ENCODE measurements around the gene PPM1B. TPM values are rescaled to one million over a fixed set of nuclear protein-coding genes. Genes with fewer than 3 reads are reported as not detected.
A peak's percentile ranks its signal among the peaks of the same experiment; 100 is the strongest.

PPM1B gene
- total and polyA plus RNA-seq, 2 of the 13 experiments (the other 11 are each of a cell fraction or from before 2014, with no cell fraction given) = 24.4 to 25.0 TPM

- TF ChIP-seq, protein P1, sequence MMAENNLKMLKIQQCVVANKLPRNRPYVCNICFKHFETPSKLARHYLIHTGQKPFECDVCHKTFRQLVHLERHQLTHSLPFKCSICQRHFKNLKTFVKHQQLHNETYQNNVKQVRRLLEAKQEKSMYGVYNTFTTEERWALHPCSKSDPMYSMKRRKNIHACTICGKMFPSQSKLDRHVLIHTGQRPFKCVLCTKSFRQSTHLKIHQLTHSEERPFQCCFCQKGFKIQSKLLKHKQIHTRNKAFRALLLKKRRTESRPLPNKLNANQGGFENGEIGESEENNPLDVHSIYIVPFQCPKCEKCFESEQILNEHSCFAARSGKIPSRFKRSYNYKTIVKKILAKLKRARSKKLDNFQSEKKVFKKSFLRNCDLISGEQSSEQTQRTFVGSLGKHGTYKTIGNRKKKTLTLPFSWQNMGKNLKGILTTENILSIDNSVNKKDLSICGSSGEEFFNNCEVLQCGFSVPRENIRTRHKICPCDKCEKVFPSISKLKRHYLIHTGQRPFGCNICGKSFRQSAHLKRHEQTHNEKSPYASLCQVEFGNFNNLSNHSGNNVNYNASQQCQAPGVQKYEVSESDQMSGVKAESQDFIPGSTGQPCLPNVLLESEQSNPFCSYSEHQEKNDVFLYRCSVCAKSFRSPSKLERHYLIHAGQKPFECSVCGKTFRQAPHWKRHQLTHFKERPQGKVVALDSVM (CRISPR knock-in tag; IDR thresholded peaks at IDR 0.05) = peak; percentile 96
- TF ChIP-seq NFKB2 (CRISPR knock-in tag; IDR thresholded peaks at IDR 0.05; ENCODE audit: borderline replicate concordance) = no peak
- no peak for TF ChIP-seq CEBPG (CRISPR knock-in tag; IDR thresholded peaks at IDR 0.05)
- TF ChIP-seq, protein P2, sequence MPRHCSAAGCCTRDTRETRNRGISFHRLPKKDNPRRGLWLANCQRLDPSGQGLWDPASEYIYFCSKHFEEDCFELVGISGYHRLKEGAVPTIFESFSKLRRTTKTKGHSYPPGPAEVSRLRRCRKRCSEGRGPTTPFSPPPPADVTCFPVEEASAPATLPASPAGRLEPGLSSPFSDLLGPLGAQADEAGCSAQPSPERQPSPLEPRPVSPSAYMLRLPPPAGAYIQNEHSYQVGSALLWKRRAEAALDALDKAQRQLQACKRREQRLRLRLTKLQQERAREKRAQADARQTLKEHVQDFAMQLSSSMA (CRISPR knock-in tag; IDR thresholded peaks at IDR 0.05) = no peak
- TF ChIP-seq ZBTB21 (CRISPR knock-in tag; IDR thresholded peaks at IDR 0.05) = no peak
- no peak for TF ChIP-seq ZNF280D (CRISPR knock-in tag; IDR thresholded peaks at IDR 0.05)
Measured at GRCh38 chr2:44172576-44172975, 3.9 kb downstream of the PPM1B start (continued).

DNA sequence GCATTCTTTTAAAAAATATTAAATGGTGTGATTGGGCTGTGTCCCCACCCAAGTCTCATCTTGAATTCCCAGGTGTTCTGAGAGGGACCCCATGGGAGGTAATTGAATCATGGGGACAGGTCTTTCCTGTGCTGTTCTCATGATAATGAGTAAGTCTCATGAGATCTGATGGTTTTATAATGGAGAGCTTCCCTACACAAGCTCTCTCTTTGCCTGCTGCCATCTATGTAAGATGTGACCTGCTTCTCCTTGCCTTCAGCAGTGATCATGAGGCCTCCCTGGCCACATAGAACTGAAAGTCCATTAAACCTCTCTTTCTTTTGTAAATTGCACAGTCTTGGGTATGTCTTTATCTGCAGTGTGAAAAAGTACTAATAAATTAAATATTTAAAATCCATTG, 10.3 kb downstream of the PPM1B start:
- no peak overlapping the region for H3K9ac ChIP-seq (ENCODE audit: insufficient read depth, low read depth, low read length)
- no peak overlapping the region for H3K4me3 ChIP-seq (replicated peaks in 1 of 3; ENCODE audit: insufficient read depth in 1 of 3, low read depth in 2 of 3, low read length in 3 of 3)
- H3K27ac ChIP-seq (ENCODE audit: extremely low read length, insufficient read depth, low read length) = no peak overlapping the region
- POLR2A ChIA-PET = no interaction called here
- intact Hi-C loops (cut with micrococcal nuclease; ENCODE audit: unreplicated experiment) (no loop called here), in situ Hi-C loops (cut with HindIII; ENCODE audit: extremely low pct_ligation_motif_present, low pct_unique_long_range_greater_than_20kb) (no loop called here)
- CTCF ChIA-PET (ENCODE audit: low intra/inter-chr PET ratio, low total read pairs) = no interaction called here
- no peak overlapping the region for H2AFZ ChIP-seq (ENCODE audit: low read length)
- no peak for DNase-seq (ENCODE audit: low spot score)
- BruUV-seq (replicated peaks) = no TSS peak
- no peaks in the 10 kb centered on the region for H4K20me1 ChIP-seq (ENCODE audit: insufficient read depth, low read length)
- peaks cover 0 to 4% of the 10 kb centered on the region in 2 experiments; a peak in 2 of 5 replicates for H3K36me3 ChIP-seq (replicated peaks in 1 of 2; ENCODE audit: control insufficient read depth in 1 of 2, insufficient read depth in 2 of 2, low read length in 2 of 2)
- H3K27me3 ChIP-seq (ENCODE audit: control insufficient read depth in 1 of 2, insufficient read depth in 2 of 2, low read length in 2 of 2) = no peaks in the 10 kb centered on the region
- no peak for FAIRE-seq
- peaks cover 26% of the 10 kb centered on the region for H3K4me1 ChIP-seq (ENCODE audit: insufficient read depth, low read length)
- ATAC-seq = no peak
- peaks cover 87% of the 10 kb centered on the region for H3K79me2 ChIP-seq (ENCODE audit: insufficient read depth, low read length)
- H3K9me3 ChIP-seq (ENCODE audit: low read length) = no peaks in the 10 kb centered on the region
- H3K4me2 ChIP-seq (ENCODE audit: low read depth, low read length) = no peak overlapping the region
- TF ChIP-seq HBP1 (CRISPR knock-in tag; IDR thresholded peaks at IDR 0.05; ENCODE audit: low read depth) (no peak), ATF2 (CRISPR knock-in tag; IDR thresholded peaks at IDR 0.05) (no peak), SAFB2 (CRISPR knock-in tag; IDR thresholded peaks at IDR 0.05; ENCODE audit: borderline replicate concordance, low read depth) (no peak), SOX13 (IDR thresholded peaks at IDR 0.05) (no peak), SOX13 (CRISPR knock-in tag; conservative IDR thresholded peaks at IDR 0.05 in 1 of 2, IDR thresholded peaks at IDR 0.05 in 1 of 2) (no peak), BRCA1 (CRISPR knock-in tag; IDR thresholded peaks at IDR 0.05) (no peak)
- TF ChIP-seq, protein P3, sequence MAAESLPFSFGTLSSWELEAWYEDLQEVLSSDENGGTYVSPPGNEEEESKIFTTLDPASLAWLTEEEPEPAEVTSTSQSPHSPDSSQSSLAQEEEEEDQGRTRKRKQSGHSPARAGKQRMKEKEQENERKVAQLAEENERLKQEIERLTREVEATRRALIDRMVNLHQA (CRISPR knock-in tag; IDR thresholded peaks at IDR 0.05) = no peak
